CD14-positive monocyte (primary cell): ENCODE measurements around the gene GRB14. TPM values are rescaled to one million over a fixed set of nuclear protein-coding genes. Genes with fewer than 3 reads are reported as not detected.

Experiments
- DNase-seq, 3 donors: peaks; one replicate each; pipeline ENCODE4 v3.0.0-alpha.2; 2011 to 2022
- H2AFZ ChIP-seq: 2 replicates; pipeline ENCODE4 v1.6.0; 2012; ENCODE audit warnings: mild to moderate bottlenecking, low read depth, low read length, inconsistent platforms; ENCODE audit not compliant: insufficient read depth, poor library complexity, severe bottlenecking
- H3K27ac ChIP-seq, 2 donors: 1 replicate in 1 of 2; 2 replicates in 1 of 2; pipeline ENCODE4 v1.5.1; 2012 to 2013; ENCODE audit warnings: low read length in 2 of 2, control low read depth in 1 of 2, inconsistent platforms in 1 of 2, low read depth in 1 of 2, mild to moderate bottlenecking in 1 of 2
- H3K27me3 ChIP-seq, 2 donors: one replicate each; pipeline versions ENCODE4 v1.6.0 to v1.6.1; 2011 to 2013; ENCODE audit warnings: low read length in 2 of 2; ENCODE audit not compliant: control insufficient read depth in 2 of 2, insufficient read depth in 2 of 2
- H3K36me3 ChIP-seq, 2 donors: replicated peaks in 1 of 2; 1 replicate in 1 of 2; 2 replicates in 1 of 2; pipeline versions ENCODE4 v1.5.1 to v1.6.1; 2012 to 2013; ENCODE audit warnings: low read length in 2 of 2, control low read depth in 1 of 2, inconsistent platforms in 1 of 2, mild to moderate bottlenecking in 1 of 2; ENCODE audit not compliant: insufficient read depth in 2 of 2, control insufficient read depth in 1 of 2
- H3K4me1 ChIP-seq, 2 donors: 1 replicate in 1 of 2; 2 replicates in 1 of 2; pipeline versions ENCODE4 v1.5.1 to v1.6.1; 2012 to 2013; ENCODE audit warnings: low read length in 2 of 2, control low read depth in 1 of 2, inconsistent platforms in 1 of 2, mild to moderate bottlenecking in 1 of 2, moderate library complexity in 1 of 2; ENCODE audit not compliant: insufficient read depth in 2 of 2, control insufficient read depth in 1 of 2
- H3K4me2 ChIP-seq: replicated peaks from 2 replicates; pipeline ENCODE3; 2012; ENCODE audit warnings: low read length, moderate library complexity, mild to moderate bottlenecking; ENCODE audit not compliant: poor library complexity, severe bottlenecking; ENCODE audit errors: extremely low read depth
- H3K4me3 ChIP-seq, 3 experiments: fragments of 200-600 bp in 1 of 3; sonication (generic) in 1 of 3; replicated peaks in 1 of 3; 1 replicate in 2 of 3; 2 replicates in 1 of 3; pipeline ENCODE4 v1.5.1; 2011 to 2013; ENCODE audit warnings: low read length in 3 of 3, mild to moderate bottlenecking in 3 of 3, control low read depth in 2 of 3, low read depth in 2 of 3, inconsistent platforms in 1 of 3, moderate library complexity in 1 of 3
- H3K79me2 ChIP-seq: 2 replicates; pipeline ENCODE4 v1.6.0; 2012; ENCODE audit warnings: mild to moderate bottlenecking, control low read depth, inconsistent platforms, low read length, moderate library complexity; ENCODE audit not compliant: insufficient read depth
- H3K9ac ChIP-seq: 2 replicates; pipeline ENCODE4 v1.6.0; 2017; ENCODE audit warnings: low read length, mild to moderate bottlenecking; ENCODE audit not compliant: insufficient read depth, poor library complexity, severe bottlenecking
- H3K9me3 ChIP-seq, 2 donors: replicated peaks in 1 of 2; 1 replicate in 1 of 2; 2 replicates in 1 of 2; pipeline versions ENCODE4 v1.5.1 to v1.6.1; 2012 to 2013; ENCODE audit warnings: low read length in 2 of 2, control low read depth in 1 of 2; ENCODE audit not compliant: control insufficient read depth in 1 of 2, insufficient read depth in 1 of 2
- H4K20me1 ChIP-seq: 2 replicates; pipeline ENCODE4 v1.6.0; 2012; ENCODE audit warnings: mild to moderate bottlenecking, low read length, control low read depth, moderate library complexity; ENCODE audit not compliant: insufficient read depth
- H3K27ac Mint-ChIP-seq, 7 donors: one replicate each; pipeline ENCODE4 v1.8.0; 2020; ENCODE audit warnings: mild to moderate bottlenecking in 7 of 7, mixed read lengths in 7 of 7, moderate library complexity in 6 of 7, inconsistent platforms in 2 of 7
- H3K27me3 Mint-ChIP-seq, 3 donors: one replicate each; pipeline ENCODE4 v1.8.0; 2021 to 2022; ENCODE audit warnings: low read depth in 3 of 3, mild to moderate bottlenecking in 3 of 3, mixed read lengths in 3 of 3, moderate library complexity in 3 of 3, inconsistent platforms in 1 of 3
- H3K36me3 Mint-ChIP-seq, 2 donors: one replicate each; pipeline ENCODE4 v1.8.0; 2020; ENCODE audit warnings: mixed read lengths in 2 of 2, inconsistent platforms in 1 of 2, mild to moderate bottlenecking in 1 of 2
- H3K4me1 Mint-ChIP-seq: one replicate; pipeline ENCODE4 v1.8.0; 2020; ENCODE audit warnings: mild to moderate bottlenecking, mixed read lengths
- H3K4me3 Mint-ChIP-seq, 2 donors: one replicate each; pipeline ENCODE4 v1.8.0; 2020; ENCODE audit warnings: mild to moderate bottlenecking in 2 of 2, mixed read lengths in 2 of 2, moderate library complexity in 1 of 2
- H3K9me3 Mint-ChIP-seq, 7 donors: one replicate each; pipeline ENCODE4 v1.8.0; 2020 to 2022; ENCODE audit warnings: mixed read lengths in 7 of 7, mild to moderate bottlenecking in 6 of 7, moderate library complexity in 6 of 7, inconsistent platforms in 2 of 7
- WGBS: methylation state at CpG from one replicate; pipeline ENCODE4 v1.1.5; 2013; ENCODE audit warnings: missing lambda C conversion rate; ENCODE audit not compliant: insufficient coverage; 5-methylcytosine and 5-hydroxymethylcytosine counted together
- intact Hi-C, 2 donors: fragments of 100-400 bp; cut with micrococcal nuclease; formaldehyde crosslinking; loops; one replicate each; pipeline versions ENCODE4 v1.15.0 to v1.15.1; 2023
- polyA plus RNA-seq, 3 donors: library from polyadenylated mRNA; depleted of rRNA in 1 of 3; unstranded in 2 of 3; stranded (reverse) in 1 of 3; fragments of 300-500 nt in 2 of 3; fragments of >200 nt in 1 of 3; fragmentation: Illumina TruSeq in 2 of 3; gene quantifications; 1 replicate in 2 of 3; 2 replicates in 1 of 3; pipeline ENCODE4 v1.2.3, GENCODE V29; 2012 to 2021
- TF ChIP-seq, protein P1 (sequence below): fragments of 200-600 bp; IDR thresholded peaks from one replicate; pipeline ENCODE4 v1.8.0; 2022; ENCODE audit warnings: antibody characterized with exemption, mild to moderate bottlenecking

GRB14 gene
- polyA plus RNA-seq, 3 donors = 0.20 to 0.28 TPM; not detected in 1

DNA sequence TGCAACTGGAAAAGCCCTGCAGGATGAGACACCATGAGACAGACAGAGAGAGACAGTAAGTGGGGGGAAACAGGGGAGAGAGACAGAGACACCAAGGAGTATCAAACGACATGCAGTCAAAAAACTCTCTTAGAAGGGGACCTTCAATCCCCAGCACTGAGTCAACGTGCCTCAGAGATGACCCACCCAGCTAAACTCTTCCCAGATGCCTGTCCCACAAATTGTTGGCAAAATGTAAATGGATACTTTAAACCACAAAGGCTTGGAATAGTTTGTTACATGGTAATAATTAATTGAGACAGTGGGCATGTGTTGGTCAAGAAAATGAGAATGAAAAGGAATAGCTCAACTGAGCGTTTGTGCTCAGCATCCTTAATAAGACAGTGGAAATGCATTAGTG is 98.3 kb downstream of the GRB14 start:
- no peak overlapping the region for H3K27ac ChIP-seq
- no peaks in the 10 kb centered on the region for H3K36me3 ChIP-seq
- Mint-ChIP-seq H3K27me3 (peaks cover 0 to 2% (median 0%) of the 10 kb centered on the region in 3 donors), H3K9me3 (peaks cover 0 to 15% (median 7%) of the 10 kb centered on the region in 7 donors), H3K4me1 (no peaks in the 10 kb centered on the region), H3K27ac (no peak overlapping the region), H3K4me3 (no peak overlapping the region), H3K36me3 (no peaks in the 10 kb centered on the region)
- no peak overlapping the region for H3K9ac ChIP-seq
- no peaks in the 10 kb centered on the region for H3K9me3 ChIP-seq
- H4K20me1 ChIP-seq = no peaks in the 10 kb centered on the region
- H3K79me2 ChIP-seq = no peaks in the 10 kb centered on the region
- no peak overlapping the region for H3K4me2 ChIP-seq
- no peak overlapping the region for H3K4me3 ChIP-seq
- DNase-seq = no peak
- no peaks in the 10 kb centered on the region for H3K4me1 ChIP-seq
- intact Hi-C loops = no loop called here
- WGBS = no CpG with 5 or more reads among the region's 3 CpGs
- TF ChIP-seq, protein P1, sequence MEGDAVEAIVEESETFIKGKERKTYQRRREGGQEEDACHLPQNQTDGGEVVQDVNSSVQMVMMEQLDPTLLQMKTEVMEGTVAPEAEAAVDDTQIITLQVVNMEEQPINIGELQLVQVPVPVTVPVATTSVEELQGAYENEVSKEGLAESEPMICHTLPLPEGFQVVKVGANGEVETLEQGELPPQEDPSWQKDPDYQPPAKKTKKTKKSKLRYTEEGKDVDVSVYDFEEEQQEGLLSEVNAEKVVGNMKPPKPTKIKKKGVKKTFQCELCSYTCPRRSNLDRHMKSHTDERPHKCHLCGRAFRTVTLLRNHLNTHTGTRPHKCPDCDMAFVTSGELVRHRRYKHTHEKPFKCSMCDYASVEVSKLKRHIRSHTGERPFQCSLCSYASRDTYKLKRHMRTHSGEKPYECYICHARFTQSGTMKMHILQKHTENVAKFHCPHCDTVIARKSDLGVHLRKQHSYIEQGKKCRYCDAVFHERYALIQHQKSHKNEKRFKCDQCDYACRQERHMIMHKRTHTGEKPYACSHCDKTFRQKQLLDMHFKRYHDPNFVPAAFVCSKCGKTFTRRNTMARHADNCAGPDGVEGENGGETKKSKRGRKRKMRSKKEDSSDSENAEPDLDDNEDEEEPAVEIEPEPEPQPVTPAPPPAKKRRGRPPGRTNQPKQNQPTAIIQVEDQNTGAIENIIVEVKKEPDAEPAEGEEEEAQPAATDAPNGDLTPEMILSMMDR = no peak
- no peaks in the 10 kb centered on the region for H3K27me3 ChIP-seq
- no peak overlapping the region for H2AFZ ChIP-seq

DNA sequence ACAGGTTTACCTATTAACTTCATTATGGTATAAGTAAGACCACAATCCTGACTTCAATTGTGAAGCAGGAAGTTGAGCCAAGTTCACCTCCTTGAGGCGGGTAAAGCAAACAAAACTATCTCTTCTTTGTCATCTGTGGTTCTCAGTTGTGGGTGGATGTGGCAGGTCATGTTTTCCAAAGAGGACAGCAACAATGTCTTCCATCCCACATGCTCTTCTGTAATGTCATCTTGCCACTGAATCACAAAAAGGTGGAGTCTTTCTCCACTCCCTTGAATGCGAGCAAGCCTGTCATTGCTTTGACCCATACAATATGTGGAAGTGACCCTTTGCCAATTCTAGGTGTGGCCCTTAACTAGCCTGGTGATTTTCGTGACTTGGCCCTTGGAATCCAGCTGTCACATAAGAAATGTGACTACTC is 98.7 kb downstream of the GRB14 start:
- Histone ChIP-seq H3K27ac (no peak overlapping the region), H3K27me3 (no peaks in the 10 kb centered on the region), H3K4me3 (no peak overlapping the region), H3K9ac (no peak overlapping the region), H3K9me3 (no peaks in the 10 kb centered on the region), H3K4me1 (no peaks in the 10 kb centered on the region), H3K36me3 (no peaks in the 10 kb centered on the region), H2AFZ (no peak overlapping the region), H4K20me1 (no peaks in the 10 kb centered on the region), H3K4me2 (no peak overlapping the region), H3K79me2 (no peaks in the 10 kb centered on the region)
- H3K36me3 Mint-ChIP-seq = no peaks in the 10 kb centered on the region
- no peak for DNase-seq
- peaks cover 0 to 2% (median 0%) of the 10 kb centered on the region in 3 donors for H3K27me3 Mint-ChIP-seq
- H3K4me3 Mint-ChIP-seq = no peak overlapping the region
- no peaks in the 10 kb centered on the region for H3K4me1 Mint-ChIP-seq
- H3K9me3 Mint-ChIP-seq = peaks cover 0 to 15% (median 7%) of the 10 kb centered on the region in 7 donors
- H3K27ac Mint-ChIP-seq = no peak overlapping the region
- no CpG with 5 or more reads among the region's 3 CpGs for WGBS
- TF ChIP-seq, protein P1 = no peak
- intact Hi-C loops = no loop called here
